ENCODE data around the gene JARID2.

DNA sequence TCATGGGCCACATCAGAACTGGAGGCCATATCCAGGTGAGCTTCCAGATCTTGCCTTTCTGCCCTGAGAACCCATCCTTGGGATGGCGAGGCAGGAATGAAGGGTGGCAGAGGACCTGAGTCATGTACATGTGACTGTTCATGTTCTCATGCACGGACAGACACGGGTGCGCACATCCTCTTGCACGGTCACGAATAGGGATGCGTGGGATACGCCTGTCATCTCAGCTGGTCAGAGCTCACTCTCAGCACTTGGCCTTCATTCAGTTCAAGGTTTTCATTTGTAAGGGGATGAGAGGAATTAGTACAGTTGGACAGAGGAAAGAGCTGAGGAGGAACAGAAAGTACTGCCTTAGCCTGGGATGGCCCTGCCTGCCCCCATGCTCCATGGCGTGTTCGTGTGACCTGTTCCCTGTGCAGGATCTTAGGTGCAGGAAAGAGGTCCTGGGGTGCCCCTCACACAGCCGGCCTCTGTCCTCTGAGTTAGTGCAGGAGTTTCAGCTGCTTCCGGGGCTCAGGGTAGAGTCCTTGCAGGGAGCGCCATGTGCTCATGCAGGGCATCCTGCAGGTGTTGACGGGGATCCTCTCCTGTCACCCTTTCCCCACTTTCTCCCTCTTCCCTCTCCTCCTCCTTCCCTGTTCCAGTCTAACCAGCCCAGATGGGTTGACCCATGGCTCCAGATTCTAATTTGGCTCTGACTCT is 243.5 kb downstream of the JARID2 start:
- TF ChIP-seq BHLHE40 (IDR thresholded peaks at IDR 0.05; ENCODE audit: low read length) (no peak), ZNF133 (CRISPR knock-in tag; IDR thresholded peaks at IDR 0.05) (no peak), JUN (IDR thresholded peaks at IDR 0.05; ENCODE audit: borderline replicate concordance, low read depth, low read length) (no peak), JUN (CRISPR knock-in tag; IDR thresholded peaks at IDR 0.05; ENCODE audit: borderline replicate concordance) (no peak), ZFP36 (IDR thresholded peaks at IDR 0.05; ENCODE audit: low read depth, low read length, partially characterized antibody) (no peak), TARDBP (IDR thresholded peaks at IDR 0.05) (no peak), ATF1 (CRISPR knock-in tag; IDR thresholded peaks at IDR 0.05) (no peak), ATF1 (tag; IDR thresholded peaks at IDR 0.05) (no peak), SIRT6 (IDR thresholded peaks at IDR 0.05; ENCODE audit: low read depth, low read length) (no peak), HDAC8 (tag; IDR thresholded peaks at IDR 0.05) (no peak), ZNF830 (CRISPR knock-in tag; IDR thresholded peaks at IDR 0.05) (no peak), CHD4 (IDR thresholded peaks at IDR 0.05; ENCODE audit: insufficient read depth, insufficient replicate concordance, low read depth, low read length, poor library complexity, severe bottlenecking) (no peak)
- TF ChIP-seq, protein P1, sequence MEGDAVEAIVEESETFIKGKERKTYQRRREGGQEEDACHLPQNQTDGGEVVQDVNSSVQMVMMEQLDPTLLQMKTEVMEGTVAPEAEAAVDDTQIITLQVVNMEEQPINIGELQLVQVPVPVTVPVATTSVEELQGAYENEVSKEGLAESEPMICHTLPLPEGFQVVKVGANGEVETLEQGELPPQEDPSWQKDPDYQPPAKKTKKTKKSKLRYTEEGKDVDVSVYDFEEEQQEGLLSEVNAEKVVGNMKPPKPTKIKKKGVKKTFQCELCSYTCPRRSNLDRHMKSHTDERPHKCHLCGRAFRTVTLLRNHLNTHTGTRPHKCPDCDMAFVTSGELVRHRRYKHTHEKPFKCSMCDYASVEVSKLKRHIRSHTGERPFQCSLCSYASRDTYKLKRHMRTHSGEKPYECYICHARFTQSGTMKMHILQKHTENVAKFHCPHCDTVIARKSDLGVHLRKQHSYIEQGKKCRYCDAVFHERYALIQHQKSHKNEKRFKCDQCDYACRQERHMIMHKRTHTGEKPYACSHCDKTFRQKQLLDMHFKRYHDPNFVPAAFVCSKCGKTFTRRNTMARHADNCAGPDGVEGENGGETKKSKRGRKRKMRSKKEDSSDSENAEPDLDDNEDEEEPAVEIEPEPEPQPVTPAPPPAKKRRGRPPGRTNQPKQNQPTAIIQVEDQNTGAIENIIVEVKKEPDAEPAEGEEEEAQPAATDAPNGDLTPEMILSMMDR (IDR thresholded peaks at IDR 0.05 in 2 of 3, conservative IDR thresholded peaks at IDR 0.05 in 1 of 3; ENCODE audit: insufficient read depth in 2 of 3, low read depth in 1 of 3, low read length in 3 of 3) = no peak
- TF ChIP-seq, protein P2, sequence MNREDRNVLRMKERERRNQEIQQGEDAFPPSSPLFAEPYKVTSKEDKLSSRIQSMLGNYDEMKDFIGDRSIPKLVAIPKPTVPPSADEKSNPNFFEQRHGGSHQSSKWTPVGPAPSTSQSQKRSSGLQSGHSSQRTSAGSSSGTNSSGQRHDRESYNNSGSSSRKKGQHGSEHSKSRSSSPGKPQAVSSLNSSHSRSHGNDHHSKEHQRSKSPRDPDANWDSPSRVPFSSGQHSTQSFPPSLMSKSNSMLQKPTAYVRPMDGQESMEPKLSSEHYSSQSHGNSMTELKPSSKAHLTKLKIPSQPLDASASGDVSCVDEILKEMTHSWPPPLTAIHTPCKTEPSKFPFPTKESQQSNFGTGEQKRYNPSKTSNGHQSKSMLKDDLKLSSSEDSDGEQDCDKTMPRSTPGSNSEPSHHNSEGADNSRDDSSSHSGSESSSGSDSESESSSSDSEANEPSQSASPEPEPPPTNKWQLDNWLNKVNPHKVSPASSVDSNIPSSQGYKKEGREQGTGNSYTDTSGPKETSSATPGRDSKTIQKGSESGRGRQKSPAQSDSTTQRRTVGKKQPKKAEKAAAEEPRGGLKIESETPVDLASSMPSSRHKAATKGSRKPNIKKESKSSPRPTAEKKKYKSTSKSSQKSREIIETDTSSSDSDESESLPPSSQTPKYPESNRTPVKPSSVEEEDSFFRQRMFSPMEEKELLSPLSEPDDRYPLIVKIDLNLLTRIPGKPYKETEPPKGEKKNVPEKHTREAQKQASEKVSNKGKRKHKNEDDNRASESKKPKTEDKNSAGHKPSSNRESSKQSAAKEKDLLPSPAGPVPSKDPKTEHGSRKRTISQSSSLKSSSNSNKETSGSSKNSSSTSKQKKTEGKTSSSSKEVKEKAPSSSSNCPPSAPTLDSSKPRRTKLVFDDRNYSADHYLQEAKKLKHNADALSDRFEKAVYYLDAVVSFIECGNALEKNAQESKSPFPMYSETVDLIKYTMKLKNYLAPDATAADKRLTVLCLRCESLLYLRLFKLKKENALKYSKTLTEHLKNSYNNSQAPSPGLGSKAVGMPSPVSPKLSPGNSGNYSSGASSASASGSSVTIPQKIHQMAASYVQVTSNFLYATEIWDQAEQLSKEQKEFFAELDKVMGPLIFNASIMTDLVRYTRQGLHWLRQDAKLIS (CRISPR knock-in tag; IDR thresholded peaks at IDR 0.05) = no peak
- TF ChIP-seq, protein P3, sequence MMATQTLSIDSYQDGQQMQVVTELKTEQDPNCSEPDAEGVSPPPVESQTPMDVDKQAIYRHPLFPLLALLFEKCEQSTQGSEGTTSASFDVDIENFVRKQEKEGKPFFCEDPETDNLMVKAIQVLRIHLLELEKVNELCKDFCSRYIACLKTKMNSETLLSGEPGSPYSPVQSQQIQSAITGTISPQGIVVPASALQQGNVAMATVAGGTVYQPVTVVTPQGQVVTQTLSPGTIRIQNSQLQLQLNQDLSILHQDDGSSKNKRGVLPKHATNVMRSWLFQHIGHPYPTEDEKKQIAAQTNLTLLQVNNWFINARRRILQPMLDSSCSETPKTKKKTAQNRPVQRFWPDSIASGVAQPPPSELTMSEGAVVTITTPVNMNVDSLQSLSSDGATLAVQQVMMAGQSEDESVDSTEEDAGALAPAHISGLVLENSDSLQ (IDR thresholded peaks at IDR 0.05) = no peak

Data from K562 (cell line).